HG02943 (cell line): ENCODE data around the gene CD247.

Experiments used
- ATAC-seq: cut with Tn5 transposase; IDR thresholded peaks from one replicate; pipeline ENCODE4 v1.9.1; 2021; ENCODE audit warnings: mild to moderate bottlenecking, low read depth, moderate library complexity; ENCODE audit not compliant: unreplicated experiment

Gene CD247

DNA sequence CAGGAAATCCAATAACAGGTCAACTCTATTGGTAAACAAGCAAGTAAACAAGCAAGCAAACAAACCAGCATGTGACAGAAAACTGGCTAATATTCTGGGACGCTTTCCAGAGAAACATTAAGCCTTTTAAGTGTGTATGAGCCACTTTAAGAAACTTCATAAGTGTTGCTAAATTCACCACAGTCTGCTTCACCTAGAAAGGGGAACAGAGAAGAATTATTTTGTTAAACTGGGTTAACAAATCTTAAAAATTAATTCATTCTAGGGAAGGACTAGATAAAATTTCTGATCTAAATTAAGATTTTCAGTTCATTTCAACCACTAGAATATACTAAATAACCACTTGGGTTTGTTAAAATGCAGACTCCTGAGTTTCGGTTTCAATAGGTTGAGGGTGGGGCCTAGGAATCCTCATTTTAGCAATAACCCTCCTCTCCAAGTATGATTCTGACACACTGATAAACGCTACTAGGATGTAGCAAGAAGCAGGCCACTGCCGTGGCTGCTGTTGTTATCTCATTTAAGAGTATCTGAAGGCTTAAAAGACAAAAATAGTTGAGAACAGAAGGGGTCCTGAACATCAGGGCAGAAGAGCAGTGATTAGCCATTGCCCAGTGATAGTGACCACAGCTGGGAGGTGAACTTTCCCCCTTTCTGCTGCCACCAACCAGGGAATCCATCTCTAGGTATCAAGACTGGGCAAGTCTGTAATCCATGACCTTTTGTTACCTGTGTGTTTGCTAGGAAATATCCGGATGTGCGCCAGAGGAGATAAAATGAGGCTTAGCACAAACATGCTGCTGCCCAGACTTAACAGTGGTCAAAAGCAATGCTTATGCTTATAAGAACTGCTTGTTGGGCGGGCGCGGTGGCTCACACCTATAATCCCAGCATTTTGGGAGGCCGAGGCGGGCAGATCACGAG lies 24.0 kb upstream of the CD247 start:
- no peak for ATAC-seq

- no peak for ATAC-seq
These were observed 23.3 kb upstream of the CD247 start for GRCh38 chr1:167541610-167542009.

- no peak for ATAC-seq
These were observed 22.7 kb upstream of the CD247 start for GRCh38 chr1:167541003-167541402.

DNA sequence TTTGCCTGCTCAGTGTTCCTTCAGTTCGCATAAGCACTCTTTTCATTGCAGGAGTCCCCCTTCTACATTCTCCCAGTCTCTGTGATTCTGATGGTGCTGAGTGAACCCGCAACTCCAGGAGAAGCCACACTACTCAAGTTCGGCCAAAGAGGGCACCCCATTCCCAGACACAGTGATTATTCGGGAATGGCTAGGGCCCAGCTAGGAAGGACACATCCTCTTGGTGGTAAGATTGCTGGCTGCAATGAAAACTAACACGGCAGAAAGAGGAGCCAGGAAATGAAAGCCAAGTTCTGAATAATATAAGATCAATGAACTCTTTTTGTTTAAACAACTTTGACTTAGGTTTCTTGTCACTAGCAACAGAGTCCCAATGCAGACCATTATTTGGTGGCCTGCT lies 20.3 kb upstream of the CD247 start:
- no peak for ATAC-seq

DNA sequence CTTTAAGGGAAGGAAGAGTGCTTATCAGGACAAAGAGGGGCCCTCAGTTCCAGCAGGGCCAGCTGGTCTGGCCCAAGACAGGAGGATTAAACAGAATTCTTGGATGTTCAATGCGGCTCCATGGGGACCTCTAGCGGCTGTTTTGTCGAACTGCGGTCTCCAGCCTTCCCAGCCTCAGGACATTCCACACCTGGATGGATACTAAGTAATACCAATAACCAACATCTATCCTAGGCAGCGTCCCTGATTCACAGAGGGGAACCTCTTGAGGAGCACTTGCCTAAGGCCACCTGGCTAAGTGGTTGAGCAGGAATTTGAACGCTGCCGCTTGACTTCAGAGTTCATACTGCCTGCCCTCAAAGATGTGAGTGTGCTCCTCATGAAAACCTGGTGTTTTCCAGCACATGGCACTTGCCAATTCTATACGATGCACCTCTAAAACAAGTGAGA lies 15.5 kb upstream of the CD247 start:
- ATAC-seq: no peak

DNA sequence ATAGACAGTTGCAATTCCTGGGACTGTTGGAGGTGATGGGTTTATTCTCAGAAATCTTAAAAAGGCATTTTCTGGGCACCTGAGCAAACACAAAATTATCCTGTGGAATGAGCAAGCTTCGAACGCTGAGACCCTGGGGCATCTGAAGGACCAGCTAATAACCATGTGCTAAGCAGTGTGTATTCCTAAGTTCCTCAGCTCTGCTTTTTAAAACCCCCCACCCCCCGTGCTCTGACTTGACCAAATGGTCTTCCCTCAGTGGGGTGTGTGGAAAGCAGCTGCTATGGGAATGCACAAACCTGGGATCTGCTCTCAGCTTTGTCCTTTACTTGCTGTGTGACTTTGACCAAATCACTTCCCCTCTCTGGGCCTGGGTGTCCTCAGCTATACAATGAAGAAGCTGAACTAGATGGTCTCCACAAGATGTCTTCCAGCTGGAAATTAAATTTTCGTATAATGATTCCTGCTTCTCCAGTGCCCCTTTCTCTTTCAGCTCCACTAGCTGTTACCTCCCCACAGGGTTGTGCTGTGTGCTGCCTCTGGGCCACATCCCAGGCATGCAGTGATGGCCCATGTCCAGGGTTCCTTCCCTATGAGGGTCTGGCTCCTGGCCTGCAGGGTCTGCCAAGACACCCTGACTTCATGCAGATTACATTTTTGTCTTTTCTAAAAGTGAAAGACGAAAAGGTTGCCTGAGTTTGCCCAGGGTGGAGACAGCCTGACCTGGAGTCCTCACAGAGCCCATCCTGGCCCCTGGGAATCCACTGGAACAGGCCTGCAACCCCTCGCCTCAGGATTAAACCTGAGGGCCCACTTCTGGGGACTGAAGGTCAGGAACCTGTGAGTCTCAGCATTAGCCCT lies 14.9 kb upstream of the CD247 start:
- ATAC-seq: no peak

GRCh38 chr1:167532375-167532774 lies 14.0 kb upstream of the CD247 start:
- ATAC-seq: no peak

DNA sequence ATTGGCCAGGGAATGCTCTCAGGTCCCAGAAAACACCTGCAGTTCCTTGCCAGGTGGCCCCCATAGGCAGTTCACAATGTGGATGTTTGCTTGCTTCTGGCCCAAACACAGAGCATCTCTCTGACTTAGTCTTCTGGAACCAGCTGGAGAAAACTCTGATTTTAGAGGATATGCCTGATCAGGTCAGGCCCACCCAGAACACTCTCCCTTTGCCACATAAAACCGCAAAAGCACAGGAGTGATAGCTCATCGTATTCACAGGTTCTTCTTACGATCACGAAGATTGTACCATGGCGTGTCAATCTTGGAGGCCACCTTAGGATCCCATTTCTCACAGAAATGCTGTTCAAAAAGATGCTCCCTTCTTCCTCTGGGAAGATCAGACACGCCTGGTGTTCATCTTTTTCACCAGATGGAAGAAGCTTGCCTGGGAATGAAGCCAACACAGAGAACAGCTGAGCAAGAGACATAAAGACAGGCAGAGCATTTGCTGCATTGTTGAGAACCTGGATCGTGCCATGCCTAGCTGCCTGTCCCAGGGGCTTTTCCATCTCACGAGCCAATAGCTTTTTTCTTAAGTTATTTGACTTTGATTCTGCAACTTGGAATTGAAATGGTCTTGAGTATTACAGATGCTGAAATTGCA lies 11.6 kb upstream of the CD247 start:
- ATAC-seq: no peak

GRCh38 chr1:167528057-167528728 lies 9.9 kb upstream of the CD247 start:
- no peak for ATAC-seq

DNA sequence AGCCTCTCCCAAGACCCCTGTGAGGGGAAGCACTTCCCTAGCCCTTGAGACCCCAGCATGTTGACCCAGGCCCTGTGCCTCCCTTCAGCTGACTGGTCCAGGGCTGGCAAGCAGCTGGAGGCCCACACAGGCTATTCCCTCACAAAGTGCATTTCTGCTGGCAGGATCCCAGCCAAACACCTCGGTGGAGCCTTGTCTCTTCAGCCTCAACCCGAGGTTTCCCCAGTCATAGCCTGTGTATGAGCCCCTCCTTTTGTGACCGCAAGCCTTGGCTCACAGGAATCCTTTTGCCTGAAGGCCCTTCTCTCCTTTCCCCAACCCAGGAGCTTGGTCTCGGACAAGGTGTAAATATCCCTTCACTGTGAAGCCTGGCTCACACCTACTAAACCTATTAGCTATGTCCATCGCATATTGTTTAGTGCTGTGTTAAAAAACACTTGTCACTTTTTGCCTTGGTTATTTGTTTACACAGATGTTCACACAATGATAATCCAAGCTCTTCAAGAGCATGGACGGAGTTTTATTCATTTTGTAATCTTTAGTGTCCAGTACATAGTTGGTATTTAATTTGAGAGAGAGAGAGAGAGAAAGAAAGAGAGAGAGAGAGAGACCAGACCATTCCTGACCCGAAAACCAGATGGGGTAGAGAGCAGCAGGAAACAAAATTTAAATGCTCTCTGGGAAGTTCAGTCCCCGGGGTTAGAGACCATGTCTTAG lies 8.5 kb upstream of the CD247 start:
- ATAC-seq: no peak

GRCh38 chr1:167524651-167525050 lies 6.3 kb upstream of the CD247 start:
- no peak for ATAC-seq

DNA sequence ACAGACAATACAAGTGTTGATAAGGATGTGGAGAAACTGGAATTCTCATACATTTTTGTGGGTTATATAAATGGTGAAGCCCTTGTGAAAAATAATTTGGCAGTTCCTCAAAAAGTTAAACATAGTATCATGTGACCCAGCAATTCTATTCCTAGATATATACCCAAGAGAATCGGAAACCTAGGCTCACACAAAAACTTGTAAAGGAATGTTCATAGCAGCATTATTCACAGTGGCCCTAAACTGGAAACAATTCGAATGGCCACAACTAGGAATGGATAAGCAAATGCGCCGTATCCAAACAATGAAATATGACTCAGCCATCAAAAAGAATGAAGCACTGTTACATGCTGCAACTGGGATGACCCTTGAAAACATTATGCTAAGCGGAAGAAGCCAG lies 3.9 kb upstream of the CD247 start:
- no peak for ATAC-seq

DNA sequence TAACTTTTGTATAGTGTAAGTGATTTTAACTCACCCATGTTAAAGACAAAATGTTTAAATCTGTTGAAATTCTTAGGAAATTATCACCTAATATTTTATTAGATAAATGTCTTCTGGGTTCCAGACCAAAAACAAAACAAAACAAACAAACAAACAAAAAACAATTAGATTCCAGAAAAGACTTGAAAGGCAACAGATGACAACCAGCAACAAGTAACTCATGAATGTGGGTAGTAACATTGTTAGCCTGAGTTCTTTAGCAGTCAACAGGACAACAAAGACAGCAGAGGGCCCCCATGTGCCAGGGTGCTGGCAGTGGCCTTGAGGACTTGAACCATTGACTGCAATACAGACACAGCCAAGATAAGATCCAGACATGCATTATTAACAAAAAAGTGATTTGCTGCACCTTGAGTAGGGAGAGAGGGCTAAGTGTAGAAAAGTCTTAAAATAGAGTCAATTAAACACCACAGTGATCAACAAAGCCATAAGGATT lies 2.4 kb upstream of the CD247 start:
- ATAC-seq: no peak

DNA sequence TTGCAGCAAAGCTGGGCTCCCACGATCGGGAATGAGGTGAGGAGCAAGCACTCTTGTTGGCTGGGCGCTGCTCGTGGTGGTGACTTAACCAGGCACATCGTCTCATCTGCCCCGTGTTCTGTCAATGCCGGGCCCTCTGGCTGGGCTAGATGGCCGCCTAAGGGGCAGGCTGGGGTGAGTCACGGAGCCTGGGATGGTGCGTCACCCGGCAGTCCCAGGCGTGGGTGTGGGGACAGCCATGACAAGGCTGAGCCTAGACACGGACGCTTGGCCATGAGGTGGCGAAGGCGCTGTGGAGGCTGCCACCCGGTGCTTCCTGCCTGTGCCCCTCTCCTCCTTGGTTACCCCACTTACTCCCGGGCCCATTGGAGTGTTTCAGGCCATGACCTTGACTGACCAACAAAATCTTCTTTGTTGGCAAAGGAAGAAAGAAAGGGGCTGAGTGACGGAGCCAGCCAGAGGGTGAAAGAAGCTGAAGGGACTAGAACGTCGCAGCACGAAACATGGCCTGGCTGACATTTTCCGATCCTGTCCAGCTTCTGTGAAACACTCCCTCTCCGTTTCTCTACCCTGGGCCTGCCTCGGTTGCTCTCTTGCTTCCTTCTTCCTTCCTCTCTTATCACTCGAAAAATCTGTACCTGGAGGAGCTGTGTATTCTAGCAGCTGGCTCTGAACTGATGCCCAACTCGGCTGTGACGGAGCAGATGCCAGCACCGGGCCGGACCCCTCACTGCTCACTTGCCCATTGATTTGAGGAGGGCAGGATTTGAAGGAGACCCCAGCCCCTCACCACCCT lies 596 bp downstream of the CD247 start:
- no peak for ATAC-seq

DNA sequence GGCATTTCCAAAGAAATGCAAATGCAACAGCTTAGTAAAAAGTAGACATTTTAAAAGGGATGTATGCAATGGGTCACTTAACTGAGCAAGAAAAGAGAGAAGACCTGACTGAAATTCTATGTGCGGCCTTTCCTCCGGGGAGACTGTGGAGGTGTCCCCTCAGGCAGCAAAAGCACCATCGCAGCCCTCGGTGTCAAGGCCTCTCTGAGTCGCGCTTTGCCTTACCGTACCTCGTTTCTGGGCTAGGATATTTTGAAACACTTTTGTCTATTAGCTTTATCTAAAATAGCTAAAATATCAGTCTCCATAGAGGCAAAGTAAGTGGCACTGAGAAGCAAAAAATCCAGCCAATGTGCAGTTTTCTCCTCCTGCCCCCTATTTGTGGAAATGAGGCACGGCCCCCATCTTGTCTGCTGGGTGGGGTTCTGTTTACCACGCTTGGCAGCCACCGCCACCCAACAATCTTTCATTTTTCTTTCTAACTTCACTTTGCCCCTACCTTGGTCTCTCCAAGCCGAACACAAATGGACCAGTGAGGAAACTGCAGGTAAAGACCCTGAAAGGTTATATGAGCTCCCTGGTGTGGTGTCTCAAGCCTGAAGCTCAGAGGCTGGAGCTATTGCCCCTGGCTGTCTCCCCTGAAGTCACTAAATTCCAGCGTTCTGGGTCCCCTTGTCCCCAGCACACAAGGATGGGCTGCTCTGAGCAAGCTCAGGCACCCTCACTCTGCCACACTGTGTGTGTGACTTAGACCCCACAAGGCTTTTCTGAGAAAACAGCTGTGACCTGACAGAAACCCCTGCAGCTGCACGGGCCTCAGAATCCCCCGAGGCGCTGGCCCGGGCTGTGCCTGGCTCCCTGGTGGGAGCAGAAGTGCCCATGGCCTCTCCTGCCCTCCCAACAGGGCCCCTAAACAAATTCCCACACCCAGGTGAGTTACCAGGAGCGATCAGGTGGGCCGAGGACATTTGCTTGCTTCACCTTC lies 1.6 kb downstream of the CD247 start:
- ATAC-seq: no peak

DNA sequence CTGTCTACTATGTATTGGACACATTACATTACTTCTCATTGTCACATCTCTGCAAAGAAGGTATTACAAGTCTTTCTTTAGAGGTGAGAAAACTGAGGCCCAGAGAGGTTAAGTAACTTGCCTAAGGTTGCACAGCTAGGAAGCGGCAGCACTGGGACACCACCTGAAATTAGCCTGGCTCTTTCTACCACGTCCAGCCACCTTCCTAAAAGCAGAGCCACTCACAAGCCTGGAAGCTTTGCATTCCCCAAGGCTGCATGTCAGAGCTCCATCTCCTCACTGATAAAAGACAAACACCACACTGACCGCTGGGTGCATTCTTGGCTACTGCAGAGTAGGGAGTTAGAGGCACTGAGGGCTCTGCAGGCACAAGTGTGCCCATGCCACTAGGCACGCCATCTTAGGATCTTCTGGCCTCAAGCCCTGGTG lies 2.4 kb downstream of the CD247 start:
- ATAC-seq: no peak

DNA sequence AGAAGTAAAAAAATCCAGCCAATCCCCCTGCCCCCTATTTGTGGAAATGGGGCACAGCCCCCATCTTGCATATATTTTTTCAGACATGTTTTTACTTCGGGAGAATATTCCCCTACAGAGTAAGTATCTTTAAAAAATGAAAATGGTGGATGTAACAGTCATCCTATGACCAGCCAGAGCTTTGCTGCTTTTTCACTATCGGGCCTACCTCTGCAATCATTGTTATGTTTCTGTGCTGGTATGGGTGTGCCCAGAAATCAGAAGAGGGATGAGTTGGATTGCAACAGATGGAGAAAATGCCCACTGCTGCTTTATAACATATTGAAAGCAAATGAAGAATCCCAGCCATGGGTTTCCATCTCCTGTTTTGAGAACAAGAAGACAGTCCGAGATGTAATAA lies 2.9 kb downstream of the CD247 start:
- ATAC-seq: no peak

- ATAC-seq: no peak
These were observed 4.0 kb downstream of the CD247 start for GRCh38 chr1:167514288-167514687.
